GM18502 (cell line): ENCODE results near the gene DNAH10.
"Not testable (repeated sequence)": the region's sequence is repeated elsewhere in the genome, so short reads cannot be mapped to it uniquely, and the experiment has no call there.

Experiments used
- ATAC-seq: cut with Tn5 transposase; IDR thresholded peaks from one replicate; pipeline ENCODE4 v1.9.1; 2021; ENCODE audit warnings: mild to moderate bottlenecking; ENCODE audit not compliant: unreplicated experiment, poor library complexity

DNAH10 gene

DNA sequence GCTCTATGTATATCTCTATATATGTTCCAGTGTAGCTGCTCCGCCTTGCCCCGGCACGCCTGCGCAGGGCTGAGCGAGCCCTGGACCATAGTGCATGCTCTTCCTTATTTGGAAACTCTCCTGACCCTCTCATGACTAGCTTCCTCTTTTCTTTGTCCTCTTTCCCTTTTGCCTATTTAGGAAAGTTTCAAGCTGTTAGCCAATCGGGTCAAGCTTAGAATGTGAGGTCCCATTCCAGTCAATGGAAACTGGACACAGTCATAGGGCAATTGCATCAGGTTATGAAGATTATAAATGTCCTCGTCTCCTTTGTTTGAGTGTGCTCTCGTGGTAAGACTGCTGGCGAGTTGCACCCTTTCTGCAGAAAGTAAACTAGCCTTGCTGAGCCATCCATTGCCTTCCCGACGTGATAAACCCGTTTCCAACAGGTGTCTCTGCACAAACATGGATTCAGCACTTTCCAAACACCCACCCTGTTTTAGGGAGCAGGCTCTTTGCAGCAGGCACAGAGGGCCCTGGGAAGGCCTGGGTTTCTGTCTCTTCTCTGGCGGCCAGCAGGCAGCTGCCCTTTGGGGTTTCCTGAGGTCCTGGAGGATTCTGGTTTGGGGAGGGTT is 179.6 kb downstream of the DNAH10 start:
- no peak for ATAC-seq

DNA sequence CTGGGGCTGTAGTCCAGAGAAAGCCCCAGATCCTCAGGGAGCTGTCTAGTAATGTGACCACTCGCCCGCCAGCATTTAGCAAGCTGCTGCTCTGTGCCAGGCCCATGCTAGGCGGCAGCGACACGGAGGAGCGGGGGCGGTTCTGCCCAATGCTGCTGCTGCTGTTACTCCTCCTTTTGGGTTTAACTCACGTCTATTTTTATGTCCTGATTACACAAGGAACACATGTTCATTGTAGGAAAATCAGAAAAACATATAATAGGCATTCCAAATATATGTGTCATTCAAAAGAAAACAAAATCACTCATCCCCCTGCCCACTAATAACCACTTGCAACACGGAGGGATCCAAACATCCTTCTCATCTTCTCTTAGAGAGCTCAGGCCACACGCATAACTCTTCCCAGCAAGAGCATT is 180.1 kb downstream of the DNAH10 start:
- ATAC-seq: no peak

DNA sequence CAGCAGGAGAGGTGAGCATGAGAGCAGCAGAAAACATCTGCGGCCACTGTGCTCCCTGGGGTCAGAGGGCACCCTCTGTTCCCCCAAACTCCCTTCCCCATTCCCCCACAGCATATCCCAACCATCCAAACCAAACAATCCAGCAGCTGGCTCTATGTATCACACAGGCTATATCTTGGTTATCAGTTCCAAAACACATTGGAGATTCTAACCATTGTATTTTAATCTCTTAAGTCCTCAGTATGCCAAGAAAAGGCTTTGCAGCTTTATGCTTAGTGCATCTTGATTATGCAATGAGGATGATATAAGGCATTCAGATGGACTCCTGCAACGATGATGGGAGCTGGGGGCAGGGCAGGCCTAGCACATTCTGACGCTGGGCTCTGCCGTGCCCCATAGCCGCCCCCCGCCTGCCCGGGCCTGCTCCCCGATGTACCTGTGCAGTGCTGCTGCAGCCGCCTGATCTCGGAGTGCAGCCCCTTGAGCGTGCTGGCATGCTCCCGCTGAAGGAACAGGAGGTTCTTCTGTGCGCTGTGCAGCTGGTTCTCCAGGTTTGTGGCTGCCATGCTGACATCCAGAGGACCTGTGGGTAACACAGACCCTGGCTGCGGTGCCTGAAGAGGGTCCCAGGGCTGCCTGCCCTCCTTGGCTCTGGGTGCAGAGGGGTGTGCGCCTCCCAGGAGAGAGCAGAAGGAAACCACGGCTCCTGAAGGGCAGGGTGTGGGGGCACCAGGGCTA is 181.0 kb downstream of the DNAH10 start:
- no peak for ATAC-seq

DNA sequence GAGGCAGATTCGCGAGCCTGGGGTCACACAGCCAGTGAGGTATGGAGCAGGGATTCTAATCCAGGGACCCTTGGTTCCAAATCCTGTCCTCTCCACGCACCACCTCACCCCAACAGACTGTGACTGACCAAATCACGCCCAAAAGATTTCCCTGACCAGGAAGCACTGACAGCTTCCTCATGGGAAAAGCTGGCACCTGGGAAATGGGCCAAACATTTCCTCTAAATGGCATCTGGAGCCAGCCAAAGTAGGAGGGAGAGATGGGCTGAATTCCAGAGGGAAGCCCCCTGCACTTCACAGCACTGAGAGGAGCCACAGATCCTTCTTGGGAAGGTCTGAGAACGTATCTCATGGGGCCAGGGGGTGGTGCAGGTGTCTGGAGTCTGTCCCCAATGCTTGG is 181.7 kb downstream of the DNAH10 start:
- no peak for ATAC-seq

DNA sequence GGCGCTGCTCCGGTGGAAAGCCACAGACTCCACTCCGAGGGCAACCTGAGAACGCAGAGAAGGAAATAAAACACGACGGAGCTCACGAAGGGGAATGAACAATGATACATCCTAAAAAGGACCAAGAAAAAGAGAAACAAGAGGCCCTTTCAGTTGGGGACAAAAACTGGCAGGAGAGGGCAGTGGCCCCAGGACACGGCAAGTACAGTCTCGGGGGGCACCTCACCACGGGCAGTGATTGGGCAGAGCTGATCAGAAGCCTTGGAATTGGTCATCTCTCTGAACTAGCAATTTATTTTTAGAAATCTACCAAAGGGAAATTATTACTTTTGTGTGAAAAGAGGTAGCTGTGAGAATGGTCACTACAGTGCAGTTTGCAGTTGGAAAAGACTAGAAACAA is 182.6 kb downstream of the DNAH10 start:
- no peak for ATAC-seq

DNA sequence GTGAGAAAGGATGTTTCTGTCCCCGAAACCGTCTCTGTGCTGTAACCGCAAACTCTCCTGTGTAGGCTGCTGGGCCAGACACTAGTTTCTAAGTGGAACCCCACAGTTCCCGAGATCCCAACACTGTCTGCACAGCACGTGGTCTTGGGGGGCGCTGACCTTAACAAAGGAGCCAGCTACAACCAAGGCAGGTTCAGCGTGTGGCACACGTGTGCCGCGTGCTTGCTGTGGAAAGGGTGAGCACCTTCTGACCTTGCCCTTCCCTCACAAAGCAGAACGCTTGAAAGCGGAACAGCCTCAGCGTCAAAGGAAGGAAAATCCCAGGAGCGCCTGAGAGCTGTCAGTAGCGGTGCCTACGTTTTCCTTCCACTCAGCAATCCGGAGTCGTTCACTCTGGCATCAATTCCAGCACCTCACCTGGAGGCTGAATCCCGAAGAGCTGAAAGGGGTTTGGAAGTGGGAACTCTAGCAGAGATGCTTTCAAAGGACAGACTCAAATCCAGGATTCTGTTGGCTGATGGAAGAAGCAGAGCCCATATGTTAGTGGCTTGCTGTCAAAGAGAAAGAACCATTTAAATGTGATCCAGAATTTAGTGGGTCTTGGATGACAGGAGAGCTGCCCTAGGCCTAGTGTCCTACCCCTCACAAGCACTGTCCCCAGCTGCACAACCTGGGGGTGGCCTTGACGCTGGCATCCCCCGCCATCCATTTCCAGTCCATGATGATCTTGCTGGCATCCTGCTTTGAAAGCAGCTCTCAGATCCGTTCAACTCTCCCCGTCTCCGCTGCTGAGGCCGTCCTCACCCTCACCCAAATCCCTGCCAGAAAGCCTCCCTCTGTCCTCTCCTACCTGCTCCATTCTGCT is 183.4 kb downstream of the DNAH10 start:
- ATAC-seq: no peak

DNA sequence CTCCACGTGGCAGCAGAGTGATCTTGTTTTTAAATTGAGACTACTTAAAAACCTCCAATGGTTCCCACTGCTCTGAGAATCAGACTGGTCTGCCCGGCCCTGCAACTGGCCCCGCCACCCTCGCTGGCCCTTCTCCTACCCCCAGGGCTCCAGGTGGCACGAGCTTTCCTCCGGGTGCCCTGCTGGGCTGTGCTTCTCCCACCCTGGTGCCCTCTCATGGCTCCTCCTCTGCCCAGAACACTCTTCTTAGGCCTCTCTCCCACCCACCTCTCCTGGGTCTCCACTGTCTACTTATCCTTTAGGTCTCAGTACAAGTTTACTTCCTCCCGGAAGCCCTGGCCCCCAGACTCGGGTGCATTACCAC is 184.0 kb downstream of the DNAH10 start:
- ATAC-seq: no peak

DNA sequence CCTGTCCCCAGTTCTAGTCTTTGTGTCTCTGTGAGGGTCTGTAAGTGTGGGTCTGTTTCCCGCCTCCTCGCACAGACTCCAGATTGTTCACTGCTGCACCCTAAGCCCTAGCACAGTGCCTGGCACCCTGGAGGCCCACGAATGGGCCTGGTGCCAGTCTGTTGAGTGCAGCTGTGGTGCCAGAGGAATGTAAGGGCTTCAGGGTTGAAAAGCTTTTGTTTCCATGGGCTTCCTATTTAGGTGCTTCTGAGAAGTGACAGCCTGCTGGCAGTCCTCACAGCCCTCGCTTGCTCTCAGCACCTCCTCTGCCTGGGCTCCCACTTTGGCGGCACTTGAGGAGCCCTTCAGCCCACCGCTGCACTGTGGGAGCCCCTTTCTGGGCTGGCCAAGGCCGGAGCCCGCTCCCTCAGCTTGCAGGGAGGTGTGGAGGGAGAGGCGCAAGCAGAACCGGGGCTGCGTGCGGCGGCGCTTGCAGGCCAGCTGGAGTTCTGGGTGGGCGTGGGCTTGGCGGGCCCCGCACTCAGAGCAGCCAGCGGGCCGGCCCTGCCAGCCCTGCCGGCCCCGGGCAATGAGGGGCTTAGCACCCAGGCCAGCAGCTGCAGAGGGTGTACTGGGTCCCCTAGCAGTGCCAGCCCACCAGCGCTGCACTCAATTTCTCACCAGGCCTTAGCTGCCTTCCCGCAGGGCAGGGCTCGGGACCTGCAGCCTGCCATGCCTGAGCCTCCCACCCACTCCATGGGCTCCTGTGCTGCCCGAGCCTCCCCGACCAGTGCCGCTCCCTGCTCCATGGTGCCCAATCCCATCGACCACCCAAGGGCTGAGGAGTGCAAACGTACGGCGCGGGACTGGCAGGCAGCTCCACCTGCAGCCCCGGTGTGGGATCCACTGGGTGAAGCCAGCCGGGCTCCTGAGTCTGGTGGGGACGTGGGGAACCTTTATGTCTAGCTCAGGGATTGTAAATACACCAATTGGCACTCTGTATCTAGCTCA is 184.7 kb downstream of the DNAH10 start:
- not testable (repeated sequence) for ATAC-seq

DNA sequence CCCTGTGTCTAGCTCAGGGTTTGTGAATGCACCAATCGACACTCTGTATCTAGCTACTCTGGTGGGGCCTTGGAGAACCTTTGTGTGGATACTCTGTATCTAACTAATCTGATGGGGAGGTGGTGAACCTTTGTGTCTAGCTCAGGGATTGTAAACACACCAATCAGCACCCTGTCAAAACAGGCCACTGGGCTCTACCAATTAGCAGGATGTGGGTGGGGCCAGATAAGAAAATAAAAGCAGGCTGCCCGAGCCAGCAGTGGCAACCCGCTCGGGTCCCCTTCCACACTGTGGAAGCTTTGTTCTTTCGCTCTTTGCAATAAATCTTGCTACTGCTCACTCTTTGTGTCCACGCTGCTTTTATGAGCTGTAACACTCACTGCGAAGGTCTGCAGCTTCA is 185.4 kb downstream of the DNAH10 start:
- not testable (repeated sequence) for ATAC-seq

DNA sequence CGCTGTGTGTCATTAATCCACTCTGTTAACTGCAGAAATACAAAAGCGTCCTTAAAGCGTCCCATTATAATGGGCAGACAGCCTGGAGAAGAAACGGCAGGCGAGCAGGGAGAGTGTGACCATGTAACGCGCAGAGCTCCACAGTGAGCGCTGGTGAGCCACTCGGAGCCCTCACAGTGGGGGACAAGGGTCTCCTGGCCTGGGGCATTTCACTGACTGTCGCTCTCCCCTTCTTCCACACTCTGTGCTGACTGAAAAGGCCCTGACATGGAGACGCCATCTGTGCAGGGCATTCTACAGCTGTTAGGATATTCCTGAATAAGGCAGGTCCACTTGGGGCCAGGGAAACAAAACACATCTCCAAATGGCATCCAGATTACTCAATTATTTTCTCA is 186.3 kb downstream of the DNAH10 start:
- ATAC-seq: no peak

DNA sequence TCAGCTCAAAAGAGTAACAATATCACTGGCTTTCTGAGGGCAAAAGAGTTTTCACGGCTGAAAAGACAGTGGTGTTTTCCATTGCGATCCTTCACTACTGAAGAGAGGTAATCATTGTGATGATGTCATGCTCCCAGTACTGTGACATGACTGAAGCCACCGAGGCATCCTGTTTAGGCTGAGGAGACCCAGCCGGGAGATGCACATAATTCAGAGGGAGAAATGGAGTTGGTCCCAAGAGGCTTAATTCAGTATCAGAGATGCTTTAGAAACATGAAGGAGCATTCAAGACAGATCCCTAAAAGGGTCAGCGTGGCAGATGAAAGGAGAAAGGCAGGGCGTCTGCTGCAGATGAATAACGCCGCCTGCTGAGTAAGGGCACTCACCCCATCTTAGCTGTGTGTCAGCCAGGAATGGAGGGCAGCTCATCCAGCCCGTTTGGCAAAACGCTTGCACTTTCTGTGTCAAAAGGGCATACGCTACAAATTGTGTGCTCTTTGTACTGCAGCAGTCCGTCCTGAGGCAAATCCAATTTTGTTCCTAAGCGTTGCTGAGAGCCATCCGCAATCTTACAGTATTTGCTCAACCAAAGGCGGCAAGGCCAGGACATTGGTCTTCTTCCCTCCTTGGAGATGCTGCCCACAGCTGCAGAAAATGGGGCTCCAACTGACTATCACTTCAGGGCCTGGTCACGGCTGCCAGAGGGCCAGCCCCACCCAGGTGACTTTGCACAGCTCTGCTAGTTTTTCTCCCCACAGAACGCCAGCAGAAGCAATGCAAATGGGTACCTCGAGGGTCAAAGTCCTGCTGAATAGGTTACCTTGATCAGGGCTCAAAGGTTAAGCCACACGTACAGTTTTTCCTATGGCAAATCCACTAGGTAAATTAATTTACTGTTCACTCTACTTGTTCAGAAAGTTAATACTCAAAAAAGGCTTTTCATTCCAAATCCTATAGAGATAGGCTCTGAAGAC is 187.0 kb downstream of the DNAH10 start:
- ATAC-seq: no peak

DNA sequence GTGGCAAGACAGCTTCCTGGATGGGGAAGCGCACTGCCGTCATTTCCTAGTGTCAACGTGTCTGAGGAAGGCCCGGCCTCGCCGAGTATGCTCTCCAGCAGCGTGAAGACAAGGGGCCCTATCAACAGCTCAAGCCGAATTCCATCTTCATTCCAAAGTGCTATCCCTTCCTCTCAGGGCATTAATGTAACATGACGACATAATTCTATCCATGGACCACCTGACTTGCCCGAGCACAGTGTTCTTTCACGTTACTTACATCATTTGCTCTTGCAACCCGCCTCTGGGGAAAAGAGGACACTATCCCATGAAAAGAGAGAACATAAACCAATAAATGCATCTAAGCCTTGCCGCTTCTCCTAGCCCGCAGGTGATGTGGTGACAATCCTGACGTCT is 187.7 kb downstream of the DNAH10 start:
- ATAC-seq: no peak

DNA sequence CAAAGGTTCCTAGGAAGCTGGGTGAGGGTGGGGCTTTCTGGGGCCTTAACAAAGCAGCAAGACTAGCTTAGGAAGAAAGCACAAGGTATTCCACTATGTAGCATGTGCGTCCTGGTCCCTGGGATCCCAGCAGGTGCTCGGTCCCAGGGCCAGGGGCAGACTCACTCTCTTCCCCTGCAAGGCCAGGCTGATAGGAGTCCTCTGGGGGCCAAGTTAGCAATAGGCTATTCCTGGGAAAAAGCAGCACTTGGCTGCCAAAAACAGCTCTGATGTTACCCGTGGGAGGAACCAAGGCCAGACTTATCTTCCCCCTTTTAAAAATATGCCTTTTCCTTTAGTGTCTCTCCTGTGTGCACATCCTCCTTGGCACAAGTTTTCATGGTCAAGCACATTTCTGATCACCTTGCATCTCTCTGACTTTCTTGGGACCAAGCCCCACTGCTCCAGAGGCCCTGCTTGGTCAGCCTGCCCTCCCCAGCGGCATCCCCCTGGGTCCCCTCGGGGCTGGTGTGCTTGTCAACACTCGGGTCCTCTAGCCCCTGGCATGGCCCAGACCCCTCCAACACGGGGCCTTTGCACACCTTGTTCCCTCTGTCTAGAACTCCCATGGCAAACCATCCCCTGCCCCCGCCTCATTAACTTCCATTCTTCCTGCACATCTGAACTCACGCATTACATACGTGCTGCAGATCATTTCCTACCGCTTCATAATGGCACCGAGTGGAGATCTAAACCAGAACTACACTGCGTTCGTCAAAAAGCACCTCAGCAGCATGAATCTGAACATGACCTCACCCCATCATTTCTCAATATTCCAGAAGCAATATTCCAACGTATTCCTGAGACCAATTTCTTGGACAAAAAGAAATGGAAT is 188.6 kb downstream of the DNAH10 start:
- no peak for ATAC-seq

DNA sequence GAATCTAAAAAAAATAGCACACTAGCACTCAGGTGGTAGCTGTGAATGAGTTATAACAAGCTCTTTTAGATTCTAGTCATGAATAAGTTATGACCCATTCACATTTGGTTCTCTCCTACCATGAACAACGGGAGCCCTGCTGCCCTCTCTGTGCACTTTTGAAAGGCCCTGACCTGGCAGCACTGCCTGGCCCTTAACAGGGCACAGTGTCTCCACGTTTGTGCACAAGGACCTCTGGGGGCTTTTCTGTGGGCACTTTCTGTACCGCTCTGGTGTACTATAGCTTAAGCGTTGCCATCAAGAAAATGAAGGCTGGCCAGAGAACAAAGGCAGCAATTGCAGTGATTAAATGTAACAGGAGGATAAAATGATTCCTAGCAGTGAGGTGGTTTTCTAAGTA is 189.4 kb downstream of the DNAH10 start:
- ATAC-seq: no peak

DNA sequence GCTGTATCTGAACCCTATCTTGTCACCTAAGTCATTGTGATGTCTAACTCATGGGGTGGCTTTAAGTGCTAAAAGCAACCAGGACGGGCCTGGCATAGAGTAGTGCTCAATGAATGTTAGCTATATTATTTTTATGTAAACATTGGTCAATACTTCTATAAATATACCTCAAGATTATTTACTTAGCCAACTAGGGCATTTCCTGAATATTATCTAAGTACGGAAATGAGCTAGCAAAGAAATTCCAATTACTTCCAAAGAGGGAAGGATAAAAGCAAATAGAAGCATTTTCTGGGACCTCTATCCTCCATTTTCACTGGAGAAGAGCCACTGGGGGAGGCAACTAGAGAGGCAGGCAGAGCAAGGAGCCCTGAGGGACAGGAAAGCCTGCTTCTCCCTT is 189.9 kb downstream of the DNAH10 start:
- ATAC-seq: no peak

DNA sequence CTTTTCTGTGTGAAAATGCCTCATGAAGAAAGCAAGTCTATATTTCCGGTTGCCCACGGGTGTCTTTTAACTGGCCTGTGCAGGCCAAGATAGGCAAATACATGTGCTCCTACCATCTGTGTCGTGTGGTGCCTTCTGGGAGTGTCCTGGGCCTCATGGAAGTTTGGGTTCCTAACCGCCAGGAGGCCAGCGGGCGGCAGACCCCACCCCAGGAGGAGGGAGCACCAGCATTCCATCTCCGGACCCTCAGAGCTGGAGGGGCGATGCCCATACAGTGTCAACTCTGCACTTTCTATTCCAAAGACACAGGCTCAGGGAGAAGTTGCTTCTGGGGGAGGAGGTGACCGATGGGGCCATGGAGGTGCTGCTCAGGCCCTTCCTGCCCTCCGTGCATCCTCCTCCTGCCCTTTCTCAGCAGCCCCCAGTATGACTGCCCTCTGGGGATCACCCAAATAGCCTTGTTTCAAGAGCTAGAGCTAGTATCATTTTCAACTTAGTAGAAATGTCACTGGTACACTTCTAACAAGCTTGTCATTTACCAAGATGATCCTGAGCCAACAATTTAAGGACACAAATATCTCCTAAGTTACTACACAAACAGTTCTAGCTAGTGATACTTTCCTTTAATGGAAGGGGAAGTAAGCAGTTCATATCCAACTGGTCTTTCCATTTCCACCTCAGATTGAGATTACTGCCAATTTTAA is 192.7 kb downstream of the DNAH10 start:
- no peak for ATAC-seq

DNA sequence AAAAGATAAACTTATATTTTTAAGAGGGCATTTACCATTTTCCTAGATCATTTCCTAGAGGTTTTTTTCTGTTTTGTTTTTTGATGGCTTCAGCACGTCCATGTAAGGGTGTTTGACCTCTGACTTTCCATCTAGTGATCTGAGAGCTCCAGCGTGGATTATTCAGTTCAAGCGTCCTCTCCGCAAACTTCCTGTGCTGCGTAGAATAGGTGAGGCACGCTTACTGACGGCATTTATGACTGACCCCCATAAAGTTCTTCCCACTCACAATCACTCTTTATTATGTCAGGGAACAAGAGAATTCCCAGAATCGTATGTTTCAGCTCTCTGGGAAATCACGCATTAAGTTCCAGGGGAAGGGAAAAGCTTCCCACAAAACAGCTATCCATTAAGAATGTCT is 194.1 kb downstream of the DNAH10 start:
- ATAC-seq: no peak

DNA sequence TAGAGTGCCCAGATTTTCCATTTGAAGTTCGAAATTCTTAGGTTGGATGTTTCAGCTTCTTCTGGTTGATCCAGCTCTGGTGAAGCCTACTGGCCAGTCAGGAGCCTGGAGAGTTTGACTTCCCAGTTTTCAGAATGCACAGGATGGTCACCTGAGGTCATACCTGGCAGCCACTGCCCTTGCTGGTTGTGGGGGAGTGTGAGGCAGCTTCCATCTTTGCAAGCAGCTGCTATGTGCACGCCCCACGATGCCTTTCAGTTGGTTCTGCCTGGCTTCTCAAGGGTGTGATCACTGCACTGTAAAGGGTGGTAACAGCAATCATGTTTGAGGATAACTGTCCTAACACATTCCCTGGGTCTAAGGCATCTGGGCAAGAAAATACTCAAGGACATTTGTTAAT is 195.1 kb downstream of the DNAH10 start:
- no peak for ATAC-seq
